GM12878 (cell line): ENCODE measurements around the gene OPN1LW. TPM values are rescaled to one million over a fixed set of nuclear protein-coding genes. Genes with fewer than 3 reads are reported as not detected.
A peak's percentile ranks its signal among the peaks of the same experiment; 100 is the strongest.

Source experiments
- ATAC-seq: fragments of 200-7000 bp; cut with Tn5 transposase; 3 replicates; pipeline ENCODE4 v1.9.1; 2020; ENCODE audit warnings: mild to moderate bottlenecking, moderate library complexity
- BruUV-seq: library from RNA; stranded (reverse); fragments of 400-500 nt; replicated peaks from 2 replicates; lab custom pipeline; 2021; lab: Mats Ljungman, UMichigan
- CTCF ChIA-PET: fragments of 300-600 bp; sonication (Branson Sonifier 250); formaldehyde crosslinking; extraction: SDS; loops from one replicate; lab custom pipeline; 2021; ENCODE audit warnings: inconsistent platforms; lab: Yijun Ruan, JAX
- POLR2A ChIA-PET: fragments of 350-600 bp; formaldehyde crosslinking; extraction: SDS; loops from one replicate; lab custom pipeline; 2021; ENCODE audit warnings: inconsistent platforms; lab: Charles Lee
- RAD21 ChIA-PET: fragments of 300-600 bp; sonication (Branson Sonifier 250); formaldehyde crosslinking; loops from one replicate; lab custom pipeline; 2023; ENCODE audit warnings: antibody characterized with exemption; ENCODE audit not compliant: unreplicated experiment; lab: Charles Lee
- SMC1A ChIA-PET: fragments of 300-600 bp; sonication (Branson Sonifier 250); formaldehyde crosslinking; loops from one replicate; lab custom pipeline; 2023; ENCODE audit not compliant: unreplicated experiment, uncharacterized antibody; lab: Charles Lee
- DNase-seq: peaks from one replicate; pipeline ENCODE4 v3.0.0-alpha.2; 2011; ENCODE audit warnings: low read depth, low spot score
- FAIRE-seq: peaks from 3 replicates; lab custom pipeline; 2011; peaks lifted over from hg19 to GRCh38; lab: Jason Lieb, UNC
- H2AFZ ChIP-seq: 2 replicates; pipeline ENCODE4 v1.6.0; 2011; ENCODE audit warnings: low read depth, low read length, control low read depth; ENCODE audit not compliant: control insufficient read depth
- H3K27ac ChIP-seq: 2 replicates; pipeline ENCODE4 v1.5.1; 2011; ENCODE audit warnings: control low read depth; ENCODE audit not compliant: control insufficient read depth, insufficient read depth
- H3K27me3 ChIP-seq, 2 experiments: replicated peaks in 1 of 2; 2 replicates each; pipeline versions ENCODE4 v1.6.0 to v1.6.1; 2011; ENCODE audit warnings: low read length in 1 of 2; ENCODE audit not compliant: control insufficient read depth in 2 of 2, insufficient read depth in 2 of 2
- H3K36me3 ChIP-seq, 2 experiments: 2 replicates each; pipeline ENCODE4 v1.5.1; 2011; ENCODE audit warnings: low read length in 1 of 2; ENCODE audit not compliant: control insufficient read depth in 2 of 2, insufficient read depth in 2 of 2
- H3K4me1 ChIP-seq: 2 replicates; pipeline ENCODE4 v1.6.1; 2011; ENCODE audit warnings: mild to moderate bottlenecking, low read length, moderate library complexity, mixed read lengths; ENCODE audit not compliant: control insufficient read depth, insufficient read depth
- H3K4me2 ChIP-seq: 2 replicates; pipeline ENCODE4 v1.6.0; 2011; ENCODE audit warnings: control low read depth; ENCODE audit not compliant: control insufficient read depth, insufficient read depth
- H3K4me3 ChIP-seq: fragments of 200-600 bp; sonication (generic); 2 replicates; pipeline ENCODE4 v1.5.1; 2016
- H3K79me2 ChIP-seq: 2 replicates; pipeline ENCODE4 v1.6.0; 2011; ENCODE audit warnings: low read length; ENCODE audit not compliant: control insufficient read depth, insufficient read depth
- H3K9ac ChIP-seq: 2 replicates; pipeline ENCODE4 v1.8.0; 2011; ENCODE audit warnings: low read length, control low read depth, mixed read lengths; ENCODE audit not compliant: control insufficient read depth, insufficient read depth
- H3K9me3 ChIP-seq: replicated peaks from 3 replicates; pipeline ENCODE4 v1.5.1; 2011; ENCODE audit warnings: mild to moderate bottlenecking, low read length; ENCODE audit not compliant: control insufficient read depth, insufficient read depth
- H4K20me1 ChIP-seq: 2 replicates; pipeline ENCODE4 v1.6.0; 2011; ENCODE audit not compliant: control insufficient read depth, insufficient read depth
- CHD2 ChIP-seq: IDR thresholded peaks from 2 replicates; pipeline ENCODE4 v1.6.1; 2011; ENCODE audit warnings: low read depth, low read length, improper control_type of control experiment, borderline replicate concordance
- CREM ChIP-seq: IDR thresholded peaks from 2 replicates; pipeline ENCODE4 v1.6.1; 2014; ENCODE audit warnings: antibody characterized with exemption, low read depth
- EGR1 ChIP-seq, 2 experiments: IDR thresholded peaks; 1 replicate in 1 of 2; 2 replicates in 1 of 2; pipeline ENCODE4 v1.6.1; 2011 to 2012; ENCODE audit warnings: low read depth in 2 of 2, low read length in 2 of 2, borderline replicate concordance in 1 of 2, mild to moderate bottlenecking in 1 of 2, moderate library complexity in 1 of 2
- EZH2 ChIP-seq: IDR thresholded peaks from 2 replicates; pipeline ENCODE4 v1.6.1; 2012; ENCODE audit warnings: low read depth, mild to moderate bottlenecking, control low read depth, inconsistent platforms, low read length, borderline replicate concordance; ENCODE audit not compliant: control insufficient read depth
- HDAC6 ChIP-seq: fragments of 200-600 bp; sonication (generic); IDR thresholded peaks from one replicate; pipeline ENCODE4 v1.8.0; 2017; ENCODE audit warnings: antibody characterized with exemption; ENCODE audit not compliant: unreplicated experiment
- NFYB ChIP-seq: IDR thresholded peaks from 2 replicates; pipeline ENCODE4 v1.6.1; 2011; ENCODE audit warnings: low read depth, mild to moderate bottlenecking, low read length, improper control_type of control experiment, moderate library complexity; ENCODE audit not compliant: insufficient read depth
- NRF1 ChIP-seq: conservative IDR thresholded peaks from 2 replicates; pipeline ENCODE4 v1.6.1; 2011; ENCODE audit warnings: mild to moderate bottlenecking, low read depth, low read length, improper control_type of control experiment
- SP1 ChIP-seq: IDR thresholded peaks from one replicate; pipeline ENCODE4 v1.6.1; 2011; ENCODE audit warnings: low read depth, low read length
- YY1 ChIP-seq: IDR thresholded peaks from 2 replicates; pipeline ENCODE4 v1.6.1; 2011; ENCODE audit warnings: low read depth, mild to moderate bottlenecking, low read length
- WGBS: methylation state at CpG from one replicate; pipeline ENCODE4 v1.1.6; 2016; ENCODE audit warnings: low lambda C conversion rate; ENCODE audit not compliant: insufficient replicate concordance, insufficient coverage; ENCODE audit errors: missing lambda C conversion rate; 5-methylcytosine and 5-hydroxymethylcytosine counted together
- in situ Hi-C: fragments of 300-500 bp; cut with MboI; formaldehyde crosslinking; loops from 9 replicates; pipeline ENCODE4 v1.14.3; 2018; ENCODE audit warnings: mixed read lengths
- intact Hi-C: fragments of 100-400 bp; cut with micrococcal nuclease; formaldehyde crosslinking; loops from one replicate; pipeline ENCODE4 v1.14.2; 2022; ENCODE audit not compliant: unreplicated experiment
- polyA plus RNA-seq, 11 experiments: library from polyadenylated mRNA; depleted of rRNA in 4 of 11; unstranded in 6 of 11; stranded (reverse) in 5 of 11; fragments of >200 nt; fragmentation: Nextera tagmentation in 4 of 11; fragmentation: Illumina TruSeq in 1 of 11; extraction: Ambion mirVana in 4 of 11; extraction: Trizol in 1 of 11; gene quantifications; 1 replicate in 1 of 11; 2 replicates in 10 of 11; pipeline versions ENCODE4 v1.2.1 to v1.2.3, GENCODE V29; 2011 to 2016; ENCODE audit warnings: inconsistent platforms in 2 of 11, missing spikeins in 2 of 11, low read depth in 1 of 11
- total RNA-seq, 4 experiments: library from RNA; depleted of rRNA in 3 of 4; stranded (reverse); fragments of >200 nt in 3 of 4; fragmentation: Illumina TruSeq in 1 of 4; extraction: Trizol in 1 of 4; gene quantifications; 2 replicates each; pipeline versions ENCODE4 v1.2.1 to v1.2.3, GENCODE V29; 2013 to 2021
- TF ChIP-seq, protein P1 (sequence below): fragments of 450-650 bp; IDR thresholded peaks from 2 replicates; pipeline ENCODE4 v1.6.1; 2018; ENCODE audit warnings: mild to moderate bottlenecking, low read depth, moderate library complexity; ENCODE audit not compliant: partially characterized antibody
- TF ChIP-seq, protein P2 (sequence below): fragments of 450-650 bp; IDR thresholded peaks from 2 replicates; pipeline ENCODE4 v1.6.1; 2014; ENCODE audit warnings: mild to moderate bottlenecking
- TF ChIP-seq, protein P3 (sequence below): fragments of 450-650 bp; IDR thresholded peaks from 2 replicates; pipeline ENCODE4 v1.6.1; 2016; ENCODE audit warnings: mild to moderate bottlenecking
- TF ChIP-seq, protein P4 (sequence below): IDR thresholded peaks from 2 replicates; pipeline ENCODE4 v1.6.1; 2011; ENCODE audit warnings: mild to moderate bottlenecking, low read depth, low read length, moderate library complexity; ENCODE audit not compliant: insufficient replicate concordance

The OPN1LW gene
- total and polyA plus RNA-seq, 10 of the 15 experiments (the other 5 are each of a cell fraction or from before 2014, with no cell fraction given): not detected

DNA sequence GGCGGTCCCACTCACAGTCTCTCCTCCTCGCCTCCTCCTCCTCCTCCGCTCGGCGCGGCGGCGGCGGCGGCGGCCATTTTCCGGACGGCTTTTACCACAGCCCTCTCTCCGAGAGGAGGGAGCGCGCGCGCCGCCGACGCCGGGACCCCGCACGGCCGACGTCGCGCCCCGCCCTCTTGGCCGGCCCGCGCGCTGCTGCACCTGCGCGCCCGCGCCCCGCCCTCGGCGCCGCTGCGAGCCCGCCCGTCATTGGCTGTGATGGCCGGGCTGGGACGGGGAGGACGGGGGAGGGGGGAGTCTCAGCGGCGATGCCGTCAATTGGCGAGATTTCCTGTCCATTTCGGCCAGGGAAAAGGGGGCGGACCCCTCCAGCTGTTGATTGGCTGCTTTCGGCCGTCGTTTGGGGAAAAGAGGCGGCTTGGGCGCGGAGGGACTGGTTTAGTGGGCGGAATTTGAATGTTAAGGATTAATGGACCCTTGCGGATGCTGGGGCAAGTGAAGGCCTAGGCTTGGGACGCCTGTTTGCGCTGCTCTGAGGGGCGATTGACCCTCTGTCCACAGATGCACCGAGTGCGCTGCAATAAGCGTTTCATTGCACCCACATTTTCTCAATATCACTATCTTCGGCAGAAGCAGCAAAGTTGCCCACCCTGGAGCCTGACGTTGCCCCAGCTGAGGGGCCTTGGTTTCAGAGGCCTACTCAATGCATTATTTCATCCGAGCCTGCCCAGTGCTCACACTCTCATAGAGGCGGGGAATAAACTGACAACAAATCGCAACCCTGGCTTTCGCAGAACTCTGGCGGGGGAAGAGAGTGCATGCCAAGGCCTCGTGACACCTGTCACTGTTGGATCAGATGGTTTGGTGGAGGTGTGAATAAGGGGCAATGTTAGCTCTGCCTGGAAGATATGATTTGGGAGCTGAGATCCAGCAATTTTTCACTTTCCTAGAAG lies 46.2 kb upstream of the OPN1LW start, which contains the start of gene MECP2:
Gene MECP2, minus strand, starts transcription at position 129 of the 953 bp plus-strand sequence.
- DNase-seq (peak; percentile 56), FAIRE-seq (no peak), ATAC-seq (peak; percentile 88)
- POLR2A ChIA-PET: interaction anchor here (1.2 kb wide), 1 partner anchor 331 kb away, joined by 3 read pairs; the partner anchor contains the start of gene ATP6AP1
- Histone ChIP-seq H3K4me1 (no peaks in the 10 kb centered on the region; the same call in 1 of the 2 replicates), H3K9ac (peak within 1 kb of the TSS; percentile 79), H3K36me3 (no peaks in the 10 kb centered on the region), H3K9me3 (no peaks in the 10 kb centered on the region), H3K27ac (peak within 1 kb of the TSS; percentile 68), H3K4me3 (peak within 1 kb of the TSS; percentile 73), H3K79me2 (peaks cover 37% of the 10 kb centered on the region), H2AFZ (peak within 1 kb of the TSS; percentile 63), H3K4me2 (peak within 1 kb of the TSS; percentile 81), H3K27me3 (no peaks in the 10 kb centered on the region), H4K20me1 (no peaks in the 10 kb centered on the region; the same call in 1 of the 2 replicates)
- intact Hi-C loops (loop anchor here (5.0 kb wide), 1 partner anchor 126 kb away; the partner anchor contains the start of genes HCFC1 and TMEM187), in situ Hi-C loops (no loop called here)
- RAD21 ChIA-PET: interaction anchor here (1.5 kb wide), 1 partner anchor 79 kb away, joined by 3 read pairs; no protein-coding TSS in a partner anchor
- 38% methylated on average over 49 of the region's 75 CpGs for WGBS
- BruUV-seq: no TSS peak
- CTCF ChIA-PET: interaction anchor here (0.6 kb wide), 1 partner anchor 10 kb away, joined by 3 read pairs; no protein-coding TSS in a partner anchor
- SMC1A ChIA-PET: interaction anchor here (0.6 kb wide), 2 partner anchors 218 to 876 kb away, joined by 3 read pairs; no protein-coding TSS in a partner anchor
- TF ChIP-seq CHD2 (peak; percentile 43; the same call in 1 of the 2 replicates), NFYB (peak; percentile 90), CREM (0 out of 2 replicates have a peak, but pooled peaks have one; percentile 14), EGR1 (IDR thresholded peaks at IDR 0.05; ENCODE audit: borderline replicate concordance in 1 of 2, low read depth in 2 of 2, low read length in 2 of 2) (0 out of 3 replicates have a peak, but pooled peaks of 1 of the 2 experiments have one; percentile 25), SP1 (peak; percentile 77), YY1 (peak; percentile 90), NRF1 (0 out of 2 replicates have a peak, but pooled peaks have one; percentile 20), EZH2 (no peak), HDAC6 (no peak)
- TF ChIP-seq, protein P1, sequence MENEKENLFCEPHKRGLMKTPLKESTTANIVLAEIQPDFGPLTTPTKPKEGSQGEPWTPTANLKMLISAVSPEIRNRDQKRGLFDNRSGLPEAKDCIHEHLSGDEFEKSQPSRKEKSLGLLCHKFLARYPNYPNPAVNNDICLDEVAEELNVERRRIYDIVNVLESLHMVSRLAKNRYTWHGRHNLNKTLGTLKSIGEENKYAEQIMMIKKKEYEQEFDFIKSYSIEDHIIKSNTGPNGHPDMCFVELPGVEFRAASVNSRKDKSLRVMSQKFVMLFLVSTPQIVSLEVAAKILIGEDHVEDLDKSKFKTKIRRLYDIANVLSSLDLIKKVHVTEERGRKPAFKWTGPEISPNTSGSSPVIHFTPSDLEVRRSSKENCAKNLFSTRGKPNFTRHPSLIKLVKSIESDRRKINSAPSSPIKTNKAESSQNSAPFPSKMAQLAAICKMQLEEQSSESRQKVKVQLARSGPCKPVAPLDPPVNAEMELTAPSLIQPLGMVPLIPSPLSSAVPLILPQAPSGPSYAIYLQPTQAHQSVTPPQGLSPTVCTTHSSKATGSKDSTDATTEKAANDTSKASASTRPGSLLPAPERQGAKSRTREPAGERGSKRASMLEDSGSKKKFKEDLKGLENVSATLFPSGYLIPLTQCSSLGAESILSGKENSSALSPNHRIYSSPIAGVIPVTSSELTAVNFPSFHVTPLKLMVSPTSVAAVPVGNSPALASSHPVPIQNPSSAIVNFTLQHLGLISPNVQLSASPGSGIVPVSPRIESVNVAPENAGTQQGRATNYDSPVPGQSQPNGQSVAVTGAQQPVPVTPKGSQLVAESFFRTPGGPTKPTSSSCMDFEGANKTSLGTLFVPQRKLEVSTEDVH: no peak
- TF ChIP-seq, protein P2, sequence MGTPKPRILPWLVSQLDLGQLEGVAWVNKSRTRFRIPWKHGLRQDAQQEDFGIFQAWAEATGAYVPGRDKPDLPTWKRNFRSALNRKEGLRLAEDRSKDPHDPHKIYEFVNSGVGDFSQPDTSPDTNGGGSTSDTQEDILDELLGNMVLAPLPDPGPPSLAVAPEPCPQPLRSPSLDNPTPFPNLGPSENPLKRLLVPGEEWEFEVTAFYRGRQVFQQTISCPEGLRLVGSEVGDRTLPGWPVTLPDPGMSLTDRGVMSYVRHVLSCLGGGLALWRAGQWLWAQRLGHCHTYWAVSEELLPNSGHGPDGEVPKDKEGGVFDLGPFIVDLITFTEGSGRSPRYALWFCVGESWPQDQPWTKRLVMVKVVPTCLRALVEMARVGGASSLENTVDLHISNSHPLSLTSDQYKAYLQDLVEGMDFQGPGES: peak; percentile 42; the same call in 1 of the 2 replicates
- TF ChIP-seq, protein P3, sequence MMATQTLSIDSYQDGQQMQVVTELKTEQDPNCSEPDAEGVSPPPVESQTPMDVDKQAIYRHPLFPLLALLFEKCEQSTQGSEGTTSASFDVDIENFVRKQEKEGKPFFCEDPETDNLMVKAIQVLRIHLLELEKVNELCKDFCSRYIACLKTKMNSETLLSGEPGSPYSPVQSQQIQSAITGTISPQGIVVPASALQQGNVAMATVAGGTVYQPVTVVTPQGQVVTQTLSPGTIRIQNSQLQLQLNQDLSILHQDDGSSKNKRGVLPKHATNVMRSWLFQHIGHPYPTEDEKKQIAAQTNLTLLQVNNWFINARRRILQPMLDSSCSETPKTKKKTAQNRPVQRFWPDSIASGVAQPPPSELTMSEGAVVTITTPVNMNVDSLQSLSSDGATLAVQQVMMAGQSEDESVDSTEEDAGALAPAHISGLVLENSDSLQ: peak; percentile 97
- TF ChIP-seq, protein P4, sequence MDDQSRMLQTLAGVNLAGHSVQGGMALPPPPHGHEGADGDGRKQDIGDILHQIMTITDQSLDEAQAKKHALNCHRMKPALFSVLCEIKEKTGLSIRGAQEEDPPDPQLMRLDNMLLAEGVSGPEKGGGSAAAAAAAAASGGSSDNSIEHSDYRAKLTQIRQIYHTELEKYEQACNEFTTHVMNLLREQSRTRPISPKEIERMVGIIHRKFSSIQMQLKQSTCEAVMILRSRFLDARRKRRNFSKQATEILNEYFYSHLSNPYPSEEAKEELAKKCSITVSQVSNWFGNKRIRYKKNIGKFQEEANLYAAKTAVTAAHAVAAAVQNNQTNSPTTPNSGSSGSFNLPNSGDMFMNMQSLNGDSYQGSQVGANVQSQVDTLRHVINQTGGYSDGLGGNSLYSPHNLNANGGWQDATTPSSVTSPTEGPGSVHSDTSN: peak; percentile 90
